BLaER1 (cell line): ENCODE measurements around the gene EIF5.

ENCODE experiments used
- H3K27ac ChIP-seq: shearing (Covaris generic); formaldehyde crosslinking; 2 replicates; pipeline ENCODE4 v1.8.1; 2022
- H3K27me3 ChIP-seq: shearing (Covaris generic); formaldehyde crosslinking; 2 replicates; pipeline ENCODE4 v1.8.1; 2022
- H3K36me3 ChIP-seq: shearing (Covaris generic); formaldehyde crosslinking; 2 replicates; pipeline ENCODE4 v1.8.1; 2022
- H3K4me1 ChIP-seq: shearing (Covaris generic); formaldehyde crosslinking; 2 replicates; pipeline ENCODE4 v1.8.1; 2022
- H3K4me2 ChIP-seq: shearing (Covaris generic); formaldehyde crosslinking; 2 replicates; pipeline ENCODE4 v1.8.1; 2022
- H3K4me3 ChIP-seq: shearing (Covaris generic); formaldehyde crosslinking; 2 replicates; pipeline ENCODE4 v1.8.1; 2022
- H3K9ac ChIP-seq: shearing (Covaris generic); formaldehyde crosslinking; 2 replicates; pipeline ENCODE4 v1.8.1; 2022
- H3K9me3 ChIP-seq: shearing (Covaris generic); formaldehyde crosslinking; 2 replicates; pipeline ENCODE4 v1.8.1; 2022
- H4K20me1 ChIP-seq: shearing (Covaris generic); formaldehyde crosslinking; 2 replicates; pipeline ENCODE4 v1.8.1; 2022
- Cebpa-rat ChIP-seq: shearing (Covaris generic); IDR thresholded peaks from 2 replicates; pipeline ENCODE4 v1.8.1; 2022

The EIF5 gene

DNA sequence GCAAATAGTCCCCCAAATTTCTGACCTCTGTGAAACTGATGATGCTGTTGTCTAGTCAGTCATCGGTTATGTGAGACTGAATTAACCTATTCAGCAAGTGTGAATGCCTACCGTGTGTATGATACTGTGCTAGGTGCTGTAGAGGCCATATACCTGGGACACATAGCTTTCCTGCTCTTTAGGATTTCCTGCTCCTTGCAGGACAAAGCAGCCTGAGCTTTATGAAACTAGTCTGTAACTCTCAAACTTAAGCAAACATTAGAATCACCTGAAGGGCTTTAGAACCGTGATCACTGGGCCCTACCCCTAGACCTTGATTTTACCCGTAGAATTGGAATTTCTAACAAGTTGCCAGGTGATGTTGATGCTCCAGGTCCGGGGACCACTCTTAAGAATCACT is 58.1 kb downstream of the EIF5 start:
- Histone ChIP-seq H3K36me3 (no peaks in the 10 kb centered on the region), H3K27ac (no peak overlapping the region), H3K4me1 (peaks cover 41% of the 10 kb centered on the region), H4K20me1 (peaks cover 99% of the 10 kb centered on the region), H3K9me3 (no peaks in the 10 kb centered on the region), H3K4me3 (no peak overlapping the region), H3K9ac (no peak overlapping the region), H3K4me2 (no peak overlapping the region), H3K27me3 (no peaks in the 10 kb centered on the region)
- no peak for TF ChIP-seq Cebpa-rat

DNA sequence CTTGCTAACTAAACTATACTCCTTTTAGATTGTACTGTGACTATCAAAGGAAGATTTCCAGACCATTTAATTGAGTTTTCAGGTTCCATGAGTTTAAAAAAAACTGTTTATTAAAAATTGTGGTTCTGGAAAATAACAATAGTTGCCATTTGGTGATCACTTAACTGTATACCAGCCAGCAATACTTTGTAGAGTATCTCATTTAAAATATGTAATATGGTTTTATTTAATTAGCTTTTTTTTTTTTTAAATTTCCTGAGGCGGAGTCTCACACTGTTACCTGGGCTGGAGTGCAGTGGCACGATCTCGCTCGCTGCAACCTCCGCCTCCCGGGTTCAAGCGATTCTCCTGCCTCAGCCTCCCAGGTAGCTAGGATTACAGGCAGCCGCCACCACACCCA is 58.5 kb downstream of the EIF5 start:
- H3K4me3 ChIP-seq = no peak overlapping the region
- H3K9ac ChIP-seq = no peak overlapping the region
- H3K4me1 ChIP-seq = peaks cover 37% of the 10 kb centered on the region
- no peak overlapping the region for H3K27ac ChIP-seq
- no peak for TF ChIP-seq Cebpa-rat
- H3K9me3 ChIP-seq = no peaks in the 10 kb centered on the region
- no peaks in the 10 kb centered on the region for H3K36me3 ChIP-seq
- no peak overlapping the region for H3K4me2 ChIP-seq
- H3K27me3 ChIP-seq = no peaks in the 10 kb centered on the region
- peaks cover 99% of the 10 kb centered on the region for H4K20me1 ChIP-seq

DNA sequence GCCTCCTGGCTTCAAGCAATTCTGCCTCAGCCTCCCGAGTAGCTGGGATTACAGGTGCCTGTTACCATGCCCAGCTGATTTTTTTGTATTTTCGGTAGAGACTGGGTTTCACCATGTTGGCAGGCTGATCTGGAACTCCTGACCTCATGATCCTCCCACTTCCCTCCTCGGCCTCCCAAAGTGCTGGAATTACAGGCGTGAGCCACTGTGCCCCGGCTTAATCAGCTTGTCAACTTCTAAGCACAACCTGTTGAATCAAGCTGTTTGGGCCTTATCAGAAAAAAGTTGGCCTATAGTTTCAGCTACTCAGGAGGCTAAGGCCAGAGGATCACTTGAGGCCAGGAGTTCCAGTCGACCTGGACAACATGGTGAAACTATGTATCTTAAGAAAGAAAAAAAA is 59.0 kb downstream of the EIF5 start:
- Histone ChIP-seq H3K36me3 (peaks cover 3% of the 10 kb centered on the region; the same call in 1 of the 2 replicates), H4K20me1 (peaks cover 99% of the 10 kb centered on the region), H3K4me1 (peaks cover 32% of the 10 kb centered on the region), H3K9me3 (no peaks in the 10 kb centered on the region), H3K9ac (no peak overlapping the region), H3K27ac (no peak overlapping the region), H3K27me3 (no peaks in the 10 kb centered on the region), H3K4me2 (no peak overlapping the region), H3K4me3 (no peak overlapping the region)
- no peak for TF ChIP-seq Cebpa-rat

GRCh38 chr14:103393676-103394626 is 59.9 kb downstream of the EIF5 start:
- Histone ChIP-seq H3K4me1 (peaks cover 25% of the 10 kb centered on the region), H3K36me3 (peaks cover 6% of the 10 kb centered on the region; the same call in 1 of the 2 replicates), H3K27ac (no peak overlapping the region), H4K20me1 (peaks cover 99% of the 10 kb centered on the region), H3K27me3 (no peaks in the 10 kb centered on the region), H3K4me3 (no peak overlapping the region), H3K9ac (no peak overlapping the region), H3K4me2 (peak overlapping the region; percentile 31; the same call in 1 of the 2 replicates), H3K9me3 (peaks cover 4% of the 10 kb centered on the region; the same call in 1 of the 2 replicates)
- no peak for TF ChIP-seq Cebpa-rat
